Measurements from ENCODE around the gene KIZ.

Gene KIZ

DNA sequence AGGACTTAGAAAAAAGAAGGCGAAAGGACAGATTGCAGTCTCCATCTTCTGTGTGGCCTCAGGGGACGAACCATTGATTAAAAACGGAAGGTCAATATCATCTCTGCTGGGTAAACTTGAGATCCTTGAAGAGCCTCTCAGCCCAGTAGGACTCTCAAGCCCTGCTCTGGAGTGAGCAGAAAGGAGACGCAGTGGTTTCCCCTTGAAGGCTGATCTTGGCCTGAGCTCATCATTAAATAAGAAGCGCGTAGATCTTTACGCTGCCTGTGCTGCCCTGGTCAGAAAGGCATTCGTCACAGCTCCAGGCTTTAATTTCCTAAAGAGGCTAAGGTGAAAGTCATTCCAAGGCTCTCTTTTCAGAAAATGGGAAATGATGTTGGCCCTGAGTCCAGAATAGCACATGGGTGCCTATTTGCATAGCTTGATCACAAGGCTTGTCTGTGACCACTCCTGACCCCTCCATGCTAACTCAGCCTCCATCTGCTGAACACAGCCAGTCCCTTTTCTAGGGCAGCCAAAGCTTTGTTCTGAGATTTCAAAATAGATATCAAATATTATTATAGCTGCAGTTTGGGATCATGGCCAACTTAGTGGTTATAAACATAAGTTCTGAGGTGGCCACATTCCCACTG, 148.0 kb downstream of the KIZ start:
- no peak for DNase-seq

DNA sequence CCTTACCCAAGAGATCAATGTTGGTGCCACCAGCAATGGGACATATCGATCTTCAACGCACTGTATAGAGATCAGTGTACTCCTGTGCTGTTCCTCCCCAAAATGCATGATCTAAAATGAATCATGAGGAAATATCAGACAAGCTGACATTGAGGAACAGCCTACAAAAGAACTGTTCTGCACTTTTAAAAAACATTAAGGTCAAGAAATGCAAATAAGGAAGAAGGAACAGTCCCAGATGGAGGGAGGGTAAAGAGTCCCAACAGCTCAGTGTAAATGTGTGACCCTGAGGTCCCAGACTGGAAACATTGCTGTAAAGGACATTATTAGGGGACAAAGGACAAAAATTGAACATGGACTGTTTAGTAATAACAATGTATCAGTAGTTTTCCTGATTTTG, 152.9 kb downstream of the KIZ start:
- DNase-seq: no peak

DNA sequence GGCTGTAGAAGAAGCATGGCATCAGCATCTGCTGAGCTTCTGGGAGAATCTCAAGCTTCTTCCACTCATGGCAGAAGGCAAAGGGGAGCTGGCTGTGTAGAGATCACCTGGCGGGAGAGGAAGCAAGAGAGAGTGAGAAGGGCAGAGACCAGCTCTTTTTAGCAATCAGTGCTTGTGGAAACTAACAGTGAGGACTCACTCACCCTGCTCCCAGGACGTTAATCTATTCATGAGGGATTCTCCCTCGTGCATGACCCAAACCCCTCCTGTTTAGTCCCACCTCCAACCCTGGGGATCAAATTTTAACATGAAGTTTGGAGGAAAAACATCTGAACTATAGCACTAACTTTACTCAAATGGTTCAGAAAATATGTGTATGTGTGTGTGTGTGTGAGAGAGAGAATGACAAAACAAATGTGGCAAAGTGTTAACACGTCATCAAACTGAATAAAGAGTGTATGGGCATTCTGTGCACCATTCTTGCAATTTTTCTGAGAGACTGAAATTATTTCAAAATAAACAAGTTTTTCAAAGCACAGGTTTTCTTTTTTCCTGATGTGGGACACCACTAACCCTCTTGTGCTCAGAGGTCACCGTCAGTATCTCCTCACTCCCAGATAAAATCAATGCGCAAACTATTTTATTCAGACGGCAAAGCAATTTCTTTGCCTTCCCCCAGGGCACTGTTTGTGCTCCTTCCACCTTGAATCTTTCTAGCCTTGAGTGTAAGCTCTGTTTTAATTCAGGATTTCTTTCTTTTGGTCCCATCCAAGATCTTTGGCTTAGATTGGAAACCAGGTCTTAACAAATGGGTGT, 154.0 kb downstream of the KIZ start:
- DNase-seq: no peak

DNA sequence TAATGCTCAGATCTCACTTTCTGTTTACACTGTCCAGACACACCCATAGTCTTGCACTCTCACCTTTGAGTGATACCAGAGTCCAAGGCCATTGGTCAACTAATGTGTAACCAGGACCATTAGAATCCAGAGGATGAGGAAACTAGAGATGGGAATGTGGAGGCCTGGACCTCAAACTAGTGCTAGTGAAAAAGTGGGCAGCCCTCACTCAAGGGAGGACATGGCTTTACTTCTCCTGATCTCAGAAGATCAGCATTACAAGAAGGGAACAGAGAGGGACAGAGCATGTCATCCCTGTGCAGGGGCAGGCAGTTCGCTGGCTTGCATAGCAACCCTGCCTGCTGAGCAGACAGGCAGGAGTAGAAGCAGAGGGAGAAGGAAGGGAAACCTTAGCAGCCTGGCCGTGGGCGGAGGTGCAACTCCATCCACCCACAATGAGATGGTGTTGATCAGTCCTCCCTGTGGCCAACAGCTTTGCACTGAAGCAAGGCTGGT, 154.7 kb downstream of the KIZ start:
- no peak for DNase-seq

DNA sequence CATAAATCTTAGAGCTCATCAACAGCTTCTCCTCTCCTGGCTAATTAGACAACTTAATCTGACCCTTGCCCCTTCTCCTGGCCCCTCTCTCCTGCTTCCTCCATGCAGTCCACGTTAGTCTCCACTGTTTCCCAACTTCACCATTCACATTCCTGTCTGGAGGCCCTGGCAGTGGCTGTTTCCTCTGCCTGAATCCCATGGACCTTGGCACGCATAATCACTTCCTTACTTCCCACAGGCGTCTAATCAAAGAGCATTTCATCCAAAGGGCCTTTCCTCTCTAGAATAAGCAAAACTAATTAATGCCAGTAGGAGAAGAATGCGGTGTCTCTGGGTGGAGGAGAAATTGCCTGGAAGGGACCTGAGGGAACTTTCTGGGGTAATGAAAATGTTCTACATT, 160.9 kb downstream of the KIZ start:
- no peak for DNase-seq

DNA sequence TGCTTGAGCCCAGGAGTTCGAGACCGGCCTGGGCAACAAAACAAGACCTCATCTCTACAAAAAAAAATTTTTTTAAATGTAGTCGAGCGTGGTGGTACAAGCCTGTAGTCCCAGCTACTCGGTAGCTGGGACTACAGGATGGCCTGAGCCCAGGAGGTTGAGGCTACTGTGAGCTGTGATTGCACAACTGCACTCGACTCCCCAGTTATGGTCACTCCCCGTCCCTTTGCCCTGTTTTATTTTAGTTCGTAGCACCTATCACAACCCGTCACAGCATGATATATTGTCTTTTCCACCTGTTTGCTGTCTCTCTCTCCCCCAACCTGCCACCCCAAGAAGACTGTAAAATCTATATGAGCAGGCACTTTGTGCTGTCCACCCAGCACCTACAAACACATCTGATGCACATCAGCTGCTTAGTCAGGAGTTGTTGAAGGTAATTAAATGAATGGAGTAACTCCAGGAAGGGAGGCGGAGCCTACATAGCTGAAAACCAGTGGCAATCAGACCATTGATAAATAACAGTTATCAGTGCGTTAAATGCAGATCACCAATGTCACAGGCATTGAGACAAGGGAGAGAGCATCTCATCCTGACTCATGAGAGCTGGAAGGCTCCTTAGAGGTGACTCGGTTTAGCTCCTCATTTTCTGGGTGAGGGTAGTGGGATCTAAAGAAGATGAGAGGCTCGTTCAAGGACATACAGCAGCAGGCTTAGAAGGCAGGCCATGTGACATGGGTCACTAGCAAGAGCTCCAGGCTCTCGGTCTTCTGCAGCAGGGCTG, 162.9 kb downstream of the KIZ start:
- no peak for DNase-seq

DNA sequence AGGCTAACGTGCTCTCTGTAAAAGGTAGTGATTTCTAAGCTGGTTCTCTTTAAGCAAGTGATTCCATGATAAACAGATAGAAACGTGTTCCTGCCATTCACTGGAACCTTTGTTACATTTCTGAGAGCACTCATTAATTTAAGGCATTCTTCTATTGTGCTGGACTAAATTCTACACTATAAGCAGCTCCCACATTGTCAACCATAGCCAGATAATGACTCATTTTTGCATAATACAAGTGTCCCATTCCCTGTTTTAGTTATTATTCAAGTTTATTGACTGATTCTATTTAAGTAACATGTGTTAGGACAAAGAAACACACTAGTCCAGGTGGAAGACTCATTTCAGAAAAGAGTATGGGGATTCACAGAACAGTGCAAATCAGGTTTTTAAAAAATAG, 163.8 kb downstream of the KIZ start:
- DNase-seq: no peak

DNA sequence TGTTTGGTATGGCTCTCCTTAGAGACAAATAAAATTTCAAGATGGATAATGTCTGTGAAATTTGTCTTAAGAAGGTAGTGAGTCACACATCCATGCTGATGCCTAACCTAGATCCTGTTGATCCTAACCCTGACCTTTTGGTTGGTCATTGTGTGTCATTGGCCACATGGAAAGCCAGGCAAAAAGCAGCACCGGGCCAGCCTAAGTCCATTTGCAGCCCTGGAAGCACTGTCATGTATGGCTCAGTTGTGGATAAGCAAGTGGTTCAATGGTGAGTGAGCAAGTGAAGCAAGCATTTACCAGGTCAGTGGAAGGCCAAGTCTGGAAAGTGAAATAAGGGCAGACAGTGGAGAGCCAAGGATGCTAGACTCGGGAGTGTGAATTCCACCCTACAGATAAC, 165.1 kb downstream of the KIZ start:
- DNase-seq: no peak

DNA sequence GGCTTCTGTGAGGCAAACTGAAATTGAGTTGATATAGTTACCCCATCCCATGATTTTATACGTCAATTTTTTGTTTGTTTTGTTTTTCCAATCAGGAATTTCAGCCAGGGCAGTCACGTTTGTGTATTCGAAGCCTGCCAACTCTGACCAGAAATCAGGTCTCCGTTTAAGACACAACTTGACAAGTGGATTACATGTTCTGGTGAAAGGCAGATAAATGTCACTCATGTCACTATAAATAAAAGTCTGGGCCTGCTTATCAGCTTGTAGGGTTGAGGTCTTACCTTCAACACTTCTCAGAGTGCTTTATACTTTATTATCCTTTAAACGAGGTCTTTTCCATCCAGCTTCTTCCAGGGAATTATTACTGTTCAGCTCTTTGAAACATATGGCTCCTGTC, 168.9 kb downstream of the KIZ start:
- DNase-seq: no peak
